GM12878 (cell line): ENCODE measurements around the gene RNF152. TPM values are rescaled to one million over a fixed set of nuclear protein-coding genes. Genes with fewer than 3 reads are reported as not detected.

Source experiments
- ATAC-seq: fragments of 200-7000 bp; cut with Tn5 transposase; 3 replicates; pipeline ENCODE4 v1.9.1; 2020; ENCODE audit warnings: mild to moderate bottlenecking, moderate library complexity
- Bru-seq: library from RNA; stranded (reverse); fragments of 400-500 nt; gene quantifications from one replicate; lab custom pipeline; 2021; lab: Mats Ljungman, UMichigan
- BruChase-seq, 2 experiments: library from RNA; stranded (reverse); fragments of 400-500 nt; gene quantifications; one replicate each; lab custom pipeline; 2021; lab: Mats Ljungman, UMichigan
- BruUV-seq: library from RNA; stranded (reverse); fragments of 400-500 nt; replicated peaks from 2 replicates; lab custom pipeline; 2021; lab: Mats Ljungman, UMichigan
- CTCF ChIA-PET: fragments of 300-600 bp; sonication (Branson Sonifier 250); formaldehyde crosslinking; extraction: SDS; loops from one replicate; lab custom pipeline; 2021; ENCODE audit warnings: inconsistent platforms; lab: Yijun Ruan, JAX
- POLR2A ChIA-PET: fragments of 350-600 bp; formaldehyde crosslinking; extraction: SDS; loops from one replicate; lab custom pipeline; 2021; ENCODE audit warnings: inconsistent platforms; lab: Charles Lee
- RAD21 ChIA-PET: fragments of 300-600 bp; sonication (Branson Sonifier 250); formaldehyde crosslinking; loops from one replicate; lab custom pipeline; 2023; ENCODE audit warnings: antibody characterized with exemption; ENCODE audit not compliant: unreplicated experiment; lab: Charles Lee
- SMC1A ChIA-PET: fragments of 300-600 bp; sonication (Branson Sonifier 250); formaldehyde crosslinking; loops from one replicate; lab custom pipeline; 2023; ENCODE audit not compliant: unreplicated experiment, uncharacterized antibody; lab: Charles Lee
- DNase-seq: peaks from one replicate; pipeline ENCODE4 v3.0.0-alpha.2; 2011; ENCODE audit warnings: low read depth, low spot score
- FAIRE-seq: peaks from 3 replicates; lab custom pipeline; 2011; peaks lifted over from hg19 to GRCh38; lab: Jason Lieb, UNC
- H2AFZ ChIP-seq: 2 replicates; pipeline ENCODE4 v1.6.0; 2011; ENCODE audit warnings: low read depth, low read length, control low read depth; ENCODE audit not compliant: control insufficient read depth
- H3K27ac ChIP-seq: 2 replicates; pipeline ENCODE4 v1.5.1; 2011; ENCODE audit warnings: control low read depth; ENCODE audit not compliant: control insufficient read depth, insufficient read depth
- H3K27me3 ChIP-seq, 2 experiments: replicated peaks in 1 of 2; 2 replicates each; pipeline versions ENCODE4 v1.6.0 to v1.6.1; 2011; ENCODE audit warnings: low read length in 1 of 2; ENCODE audit not compliant: control insufficient read depth in 2 of 2, insufficient read depth in 2 of 2
- H3K36me3 ChIP-seq, 2 experiments: 2 replicates each; pipeline ENCODE4 v1.5.1; 2011; ENCODE audit warnings: low read length in 1 of 2; ENCODE audit not compliant: control insufficient read depth in 2 of 2, insufficient read depth in 2 of 2
- H3K4me1 ChIP-seq: 2 replicates; pipeline ENCODE4 v1.6.1; 2011; ENCODE audit warnings: mild to moderate bottlenecking, low read length, moderate library complexity, mixed read lengths; ENCODE audit not compliant: control insufficient read depth, insufficient read depth
- H3K4me2 ChIP-seq: 2 replicates; pipeline ENCODE4 v1.6.0; 2011; ENCODE audit warnings: control low read depth; ENCODE audit not compliant: control insufficient read depth, insufficient read depth
- H3K4me3 ChIP-seq: fragments of 200-600 bp; sonication (generic); 2 replicates; pipeline ENCODE4 v1.5.1; 2016
- H3K79me2 ChIP-seq: 2 replicates; pipeline ENCODE4 v1.6.0; 2011; ENCODE audit warnings: low read length; ENCODE audit not compliant: control insufficient read depth, insufficient read depth
- H3K9ac ChIP-seq: 2 replicates; pipeline ENCODE4 v1.8.0; 2011; ENCODE audit warnings: low read length, control low read depth, mixed read lengths; ENCODE audit not compliant: control insufficient read depth, insufficient read depth
- H3K9me3 ChIP-seq: replicated peaks from 3 replicates; pipeline ENCODE4 v1.5.1; 2011; ENCODE audit warnings: mild to moderate bottlenecking, low read length; ENCODE audit not compliant: control insufficient read depth, insufficient read depth
- H4K20me1 ChIP-seq: 2 replicates; pipeline ENCODE4 v1.6.0; 2011; ENCODE audit not compliant: control insufficient read depth, insufficient read depth
- DPF2 ChIP-seq: fragments of 450-650 bp; IDR thresholded peaks from 2 replicates; pipeline ENCODE4 v1.6.1; 2017; ENCODE audit warnings: mild to moderate bottlenecking
- EGR1 ChIP-seq, 2 experiments: IDR thresholded peaks; 1 replicate in 1 of 2; 2 replicates in 1 of 2; pipeline ENCODE4 v1.6.1; 2011 to 2012; ENCODE audit warnings: low read depth in 2 of 2, low read length in 2 of 2, borderline replicate concordance in 1 of 2, mild to moderate bottlenecking in 1 of 2, moderate library complexity in 1 of 2
- FOS ChIP-seq: IDR thresholded peaks from 3 replicates; pipeline ENCODE4 v1.6.1; 2011; ENCODE audit warnings: borderline replicate concordance; ENCODE audit not compliant: insufficient read length; ENCODE audit errors: extremely low read depth
- NR2F1 ChIP-seq: fragments of 450-650 bp; conservative IDR thresholded peaks from 2 replicates; pipeline ENCODE4 v1.6.1; 2017; ENCODE audit warnings: mild to moderate bottlenecking
- WGBS: methylation state at CpG from one replicate; pipeline ENCODE4 v1.1.6; 2016; ENCODE audit warnings: low lambda C conversion rate; ENCODE audit not compliant: insufficient replicate concordance, insufficient coverage; ENCODE audit errors: missing lambda C conversion rate; 5-methylcytosine and 5-hydroxymethylcytosine counted together
- in situ Hi-C: fragments of 300-500 bp; cut with MboI; formaldehyde crosslinking; loops from 9 replicates; pipeline ENCODE4 v1.14.3; 2018; ENCODE audit warnings: mixed read lengths
- intact Hi-C: fragments of 100-400 bp; cut with micrococcal nuclease; formaldehyde crosslinking; loops from one replicate; pipeline ENCODE4 v1.14.2; 2022; ENCODE audit not compliant: unreplicated experiment
- long read RNA-seq, 2 experiments: library from polyadenylated mRNA; unstranded; transcript quantifications; one replicate each; pipeline ENCODE4 v2.0.0, GENCODE V29; 2019 to 2020
- polyA minus RNA-seq, 3 experiments: library from RNA; depleted of rRNA, polyadenylated mRNA; stranded (reverse); fragments of >200 nt; gene quantifications; 2 replicates each; pipeline ENCODE4 v1.2.3, GENCODE V29; 2011
- polyA plus RNA-seq, 11 experiments: library from polyadenylated mRNA; depleted of rRNA in 4 of 11; unstranded in 6 of 11; stranded (reverse) in 5 of 11; fragments of >200 nt; fragmentation: Nextera tagmentation in 4 of 11; fragmentation: Illumina TruSeq in 1 of 11; extraction: Ambion mirVana in 4 of 11; extraction: Trizol in 1 of 11; gene quantifications; 1 replicate in 1 of 11; 2 replicates in 10 of 11; pipeline versions ENCODE4 v1.2.1 to v1.2.3, GENCODE V29; 2011 to 2016; ENCODE audit warnings: inconsistent platforms in 2 of 11, missing spikeins in 2 of 11, low read depth in 1 of 11
- total RNA-seq, 4 experiments: library from RNA; depleted of rRNA in 3 of 4; stranded (reverse); fragments of >200 nt in 3 of 4; fragmentation: Illumina TruSeq in 1 of 4; extraction: Trizol in 1 of 4; gene quantifications; 2 replicates each; pipeline versions ENCODE4 v1.2.1 to v1.2.3, GENCODE V29; 2013 to 2021

The RNF152 gene, protein sequence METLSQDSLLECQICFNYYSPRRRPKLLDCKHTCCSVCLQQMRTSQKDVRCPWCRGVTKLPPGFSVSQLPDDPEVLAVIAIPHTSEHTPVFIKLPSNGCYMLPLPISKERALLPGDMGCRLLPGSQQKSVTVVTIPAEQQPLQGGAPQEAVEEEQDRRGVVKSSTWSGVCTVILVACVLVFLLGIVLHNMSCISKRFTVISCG
- 0.06 and 0.10 TPM in 2 replicates for total RNA-seq (2013; cell fraction: nucleolus; rRNA removed)
- total RNA-seq (2014; rRNA removed) (under 0.01 TPM in 2 replicates), total RNA-seq (2014; rRNA removed; fragmentation: Illumina TruSeq; extraction: Trizol) (not detected in 2 replicates), total RNA-seq (2021) (0.03 TPM in 2 replicates), polyA plus RNA-seq (2011; rRNA removed) (0.06 and 0.07 TPM in 2 replicates), polyA plus RNA-seq (2014; fragmentation: Illumina TruSeq; extraction: Trizol) (not detected in 2 replicates), polyA plus RNA-seq (2014; fragmentation: Nextera tagmentation; extraction: Ambion mirVana) (not detected), polyA plus RNA-seq (2014; rRNA removed) (not detected in 2 replicates), polyA plus RNA-seq (2016; fragmentation: Nextera tagmentation; extraction: Ambion mirVana) (not detected), polyA minus RNA-seq (2011; rRNA and poly(A)+ RNA removed) (0.07 and 0.36 TPM in 2 replicates), Bru-seq, nascent RNA (percentile 33 among the genes with signal in this experiment), BruChase-seq, experiment 1, labeled RNA remaining after a 6-hour chase (percentile 35 among the genes with signal in this experiment), BruChase-seq, experiment 2, labeled RNA remaining after a 2-hour chase (percentile 37 among the genes with signal in this experiment)
- not detected for polyA plus RNA-seq (2011; ENCODE audit: low read depth)
- 0.03 TPM in 2 replicates for polyA plus RNA-seq (2011; cell fraction: cytosol; rRNA removed)
- 0.01 and 0.10 TPM in 2 replicates for polyA plus RNA-seq (2011; cell fraction: nucleus; rRNA removed)
- 0.03 TPM in 2 replicates for polyA plus RNA-seq (2012)
- not detected in 2 replicates for polyA minus RNA-seq (2011; cell fraction: cytosol; rRNA and poly(A)+ RNA removed)
- polyA minus RNA-seq (2011; cell fraction: nucleus; rRNA and poly(A)+ RNA removed), result 0.12 and 0.29 TPM in 2 replicates
- long read RNA-seq, experiment 1, result 0 reads
- long read RNA-seq, experiment 2, result 0 reads

GRCh38 chr18:61892683-61893308 is at the start of gene RNF152:
TSS of gene RNF152 (minus strand) at chr18:61893007. CDS start at chr18:61816463, 76,544 bp downstream.
- CTCF ChIA-PET, result no interaction called here
- intact Hi-C loops, result no loop called here
- BruUV-seq, result no TSS peak
- 26% methylated on average over 28 of the region's 28 CpGs for WGBS
- Histone ChIP-seq H4K20me1 (no peaks in the 10 kb centered on the region), H3K9ac (no peak within 1 kb of the TSS), H3K9me3 (no peaks in the 10 kb centered on the region; the same call in 2 of the 3 replicates), H3K4me3 (peak within 1 kb of the TSS; percentile 64; the same call in 1 of the 2 replicates), H3K36me3 (no peaks in the 10 kb centered on the region), H3K27ac (no peak within 1 kb of the TSS), H3K4me2 (peak within 1 kb of the TSS; percentile 84), H3K4me1 (no peaks in the 10 kb centered on the region; the same call in 1 of the 2 replicates), H2AFZ (no peak within 1 kb of the TSS), H3K79me2 (no peaks in the 10 kb centered on the region), H3K27me3 (peaks cover 7 to 22% of the 10 kb centered on the region in 2 experiments)
- no peak for TF ChIP-seq NR2F1
- TF ChIP-seq DPF2, result no peak
- 0 out of 3 replicates have a peak, but pooled peaks of 1 of the 2 experiments have one; percentile 11 for TF ChIP-seq EGR1 (IDR thresholded peaks at IDR 0.05; ENCODE audit: borderline replicate concordance in 1 of 2, low read depth in 2 of 2, low read length in 2 of 2)
- TF ChIP-seq FOS, result no peak
- SMC1A ChIA-PET, result no interaction called here
- RAD21 ChIA-PET, result no interaction called here
- POLR2A ChIA-PET, result no interaction called here
- FAIRE-seq (no peak), DNase-seq (no peak), ATAC-seq (no peak; the same call in 2 of the 3 replicates)
- in situ Hi-C loops, result no loop called here
